ENCODE results near the gene MUC20. TPM values are rescaled to one million over a fixed set of nuclear protein-coding genes. Genes with fewer than 3 reads are reported as not detected.

Gene MUC20
- total and polyA plus RNA-seq, 2 of the 8 experiments (the other 6 are each of a cell fraction or from before 2014, with no cell fraction given): 0.24 to 0.26 TPM

- Histone ChIP-seq H3K23ac (ENCODE audit: insufficient read length) (no peak overlapping the region), H4K8ac (ENCODE audit: extremely low read depth, insufficient read depth, low read length) (no peak overlapping the region), H4K20me1 (replicated peaks in 1 of 2; ENCODE audit: control insufficient read depth in 1 of 2, insufficient read depth in 2 of 2, low read length in 2 of 2) (no peaks in the 10 kb centered on the region), H3K9me3 (ENCODE audit: insufficient read depth in 2 of 2, low read depth in 1 of 2, low read length in 1 of 2) (no peaks in the 10 kb centered on the region), H2AFZ (ENCODE audit: low read length) (no peak overlapping the region), H4K5ac (ENCODE audit: insufficient read length, low read depth, low read length) (no peak overlapping the region), H3K36me3 (ENCODE audit: control insufficient read depth in 2 of 4, insufficient read depth in 4 of 4, low read length in 3 of 4) (no peaks in the 10 kb centered on the region; a peak in 1 of 8 replicates), H3K79me1 (ENCODE audit: low read depth, low read length) (no peaks in the 10 kb centered on the region), H3K4me3 (ENCODE audit: extremely low read depth in 1 of 4, insufficient read depth in 2 of 4, low read depth in 3 of 4, low read length in 4 of 4) (no peak overlapping the region), H3K27me3 (replicated peaks in 1 of 4; ENCODE audit: control insufficient read depth in 3 of 4, extremely low read depth in 1 of 4, insufficient read depth in 3 of 4, low read length in 3 of 4) (no peaks in the 10 kb centered on the region), H2AK5ac (ENCODE audit: low read depth, low read length) (no peak overlapping the region), H3K56ac (replicated peaks; ENCODE audit: insufficient read length, low read depth, low read length) (no peak overlapping the region), H2BK5ac (ENCODE audit: low read depth, low read length) (no peak overlapping the region), H3K18ac (ENCODE audit: extremely low read depth, low read length) (no peak overlapping the region), H3K79me2 (ENCODE audit: control insufficient read depth in 1 of 2, insufficient read depth in 2 of 2, low read length in 2 of 2) (no peaks in the 10 kb centered on the region), H3K4me2 (ENCODE audit: insufficient read depth in 1 of 2, low read depth in 2 of 2, low read length in 2 of 2) (no peak overlapping the region), H3K14ac (ENCODE audit: insufficient read length) (no peak overlapping the region), H2BK120ac (replicated peaks; ENCODE audit: low read depth, low read length) (no peak overlapping the region), H3K4ac (replicated peaks; ENCODE audit: insufficient read length, low read depth, low read length) (no peak overlapping the region), H3K4me1 (replicated peaks in 1 of 4; ENCODE audit: control insufficient read depth in 3 of 4, insufficient read depth in 4 of 4, low read length in 3 of 4) (peaks cover 0 to 10% (median 5%) of the 10 kb centered on the region in 4 experiments; a peak in 6 of 7 replicates), H2BK15ac (ENCODE audit: low read length) (no peak overlapping the region), H3K23me2 (ENCODE audit: low read depth, low read length) (no peaks in the 10 kb centered on the region; the same call in 1 of the 2 replicates), H3K9ac (replicated peaks in 1 of 4; ENCODE audit: extremely low read depth in 1 of 4, low read depth in 3 of 4, low read length in 3 of 4) (no peak overlapping the region), H2BK20ac (ENCODE audit: low read length) (no peak overlapping the region), H4K91ac (replicated peaks; ENCODE audit: insufficient read length, low read length) (no peak overlapping the region), H2BK12ac (ENCODE audit: low read depth, low read length) (peak overlapping the region; percentile 30; the same call in 1 of the 2 replicates), H3K27ac (ENCODE audit: low read depth, low read length) (no peak overlapping the region)
- no peak for FAIRE-seq
- no peak for DNase-seq (ENCODE audit: low read depth in 1 of 2, low spot score in 2 of 2)
- CTCF ChIA-PET (ENCODE audit: partially characterized antibody): interaction anchor here (0.8 kb wide), 1 partner anchor 56 kb away, joined by 4 read pairs; no protein-coding TSS in a partner anchor
- POLR2A ChIA-PET (ENCODE audit: partially characterized antibody): interaction anchor here (1.0 to 1.1 kb wide), 2 partner anchors 10 to 30 kb away, joined by 3 read pairs; no protein-coding TSS in a partner anchor
- WGBS, 2 experiments (ENCODE audit: extremely low coverage in 1 of 2, insufficient coverage in 1 of 2, insufficient read length in 1 of 2, insufficient replicate concordance in 2 of 2, low coverage in 1 of 2, low lambda C conversion rate in 2 of 2, missing lambda C conversion rate in 1 of 2): 78% methylated on average over 6 of the region's 6 CpGs; no CpG with 5 or more reads in 1 of the 2 experiments
- TF ChIP-seq CBX8 (IDR thresholded peaks at IDR 0.05; ENCODE audit: borderline replicate concordance, low read depth, low read length) (no peak), SP4 (IDR thresholded peaks at IDR 0.05; ENCODE audit: low read length) (no peak), ASH2L (IDR thresholded peaks at IDR 0.05; ENCODE audit: low read length) (no peak), RAD21 (IDR thresholded peaks at IDR 0.05 in 1 of 2, conservative IDR thresholded peaks at IDR 0.05 in 1 of 2; ENCODE audit: low read depth in 2 of 2, low read length in 2 of 2) (no peak), KDM5A (IDR thresholded peaks at IDR 0.05; ENCODE audit: low read length) (no peak), EZH2 (IDR thresholded peaks at IDR 0.05; ENCODE audit: low read depth, low read length, severe bottlenecking) (no peak), E2F6 (IDR thresholded peaks at IDR 0.05) (no peak), ZNF274 (IDR thresholded peaks at IDR 0.05; ENCODE audit: borderline replicate concordance, extremely low read depth, low read length) (no peak), SRF (IDR thresholded peaks at IDR 0.05; ENCODE audit: low read depth, low read length) (no peak), NANOG (IDR thresholded peaks at IDR 0.05; ENCODE audit: insufficient read depth, low read depth, low read length, poor library complexity, severe bottlenecking) (no peak), HDAC2 (IDR thresholded peaks at IDR 0.05; ENCODE audit: borderline replicate concordance in 1 of 2, low read depth in 2 of 2, low read length in 2 of 2) (no peak), SUZ12 (IDR thresholded peaks at IDR 0.05; ENCODE audit: low read length) (no peak), SP2 (IDR thresholded peaks at IDR 0.05; ENCODE audit: low read length) (no peak)
Measured at GRCh38 chr3:195708061-195708460, 12.7 kb upstream of the MUC20 start.

Measured in H1 (cell line).